Activated naive CD4-positive, alpha-beta T cell treated with anti-CD3 and anti-CD28 coated beads, Interleukin-2, amount 10 ng/mL, durations not matched to agents 7 days and 5 days (primary cell): Measurements from ENCODE around the gene ADRA2C.

Source experiments
- CTCF ChIA-PET: fragments of 350-600 bp; sonication (Branson Sonifier 250); formaldehyde crosslinking; loops from one replicate; lab custom pipeline; 2021; ENCODE audit warnings: antibody characterized with exemption; lab: Charles Lee
- DNase-seq: peaks from one replicate; pipeline ENCODE4 v3.0.0-alpha.2; 2020
- H3K27ac Mint-ChIP-seq: one replicate; pipeline ENCODE4 v1.8.0; 2021; ENCODE audit warnings: mild to moderate bottlenecking, moderate library complexity, mixed read lengths
- H3K27me3 Mint-ChIP-seq: one replicate; pipeline ENCODE4 v1.8.0; 2021; ENCODE audit warnings: mild to moderate bottlenecking, mixed read lengths
- H3K36me3 Mint-ChIP-seq: one replicate; pipeline ENCODE4 v1.8.0; 2021; ENCODE audit warnings: mixed read lengths
- H3K4me1 Mint-ChIP-seq: one replicate; pipeline ENCODE4 v1.8.0; 2021; ENCODE audit warnings: mixed read lengths
- H3K4me3 Mint-ChIP-seq: one replicate; pipeline ENCODE4 v1.8.0; 2021; ENCODE audit warnings: mild to moderate bottlenecking, moderate library complexity, mixed read lengths
- H3K9me3 Mint-ChIP-seq: one replicate; pipeline ENCODE4 v1.8.0; 2021; ENCODE audit warnings: mixed read lengths

Gene ADRA2C

GRCh38 chr4:3760841-3761240, 5.3 kb upstream of the ADRA2C start:
- Mint-ChIP-seq H3K9me3 (no peaks in the 10 kb centered on the region), H3K4me1 (no peaks in the 10 kb centered on the region), H3K36me3 (no peaks in the 10 kb centered on the region), H3K4me3 (no peak overlapping the region), H3K27me3 (peaks cover 26% of the 10 kb centered on the region), H3K27ac (no peak overlapping the region)
- CTCF ChIA-PET: interaction anchor here (1.1 kb wide), 1 partner anchor 13 kb away, joined by 3 read pairs; no protein-coding TSS in a partner anchor
- no peak for DNase-seq

GRCh38 chr4:3762264-3762663, 3.9 kb upstream of the ADRA2C start:
- DNase-seq: no peak
- Mint-ChIP-seq H3K4me1 (peaks cover 5% of the 10 kb centered on the region), H3K27me3 (peaks cover 34% of the 10 kb centered on the region), H3K4me3 (no peak overlapping the region), H3K27ac (no peak overlapping the region), H3K36me3 (no peaks in the 10 kb centered on the region), H3K9me3 (no peaks in the 10 kb centered on the region)
- CTCF ChIA-PET: no interaction called here

- peaks cover 7% of the 10 kb centered on the region for H3K4me1 Mint-ChIP-seq
- peaks cover 1% of the 10 kb centered on the region for H3K9me3 Mint-ChIP-seq
- DNase-seq: no peak
- no peak overlapping the region for H3K4me3 Mint-ChIP-seq
- peaks cover 40% of the 10 kb centered on the region for H3K27me3 Mint-ChIP-seq
- CTCF ChIA-PET: no interaction called here
- H3K36me3 Mint-ChIP-seq: peaks cover 1% of the 10 kb centered on the region
- no peak overlapping the region for H3K27ac Mint-ChIP-seq
Measured at GRCh38 chr4:3762753-3763549, 3.2 kb upstream of the ADRA2C start.

- H3K4me1 Mint-ChIP-seq: peaks cover 7% of the 10 kb centered on the region
- CTCF ChIA-PET: interaction anchor here (1.1 to 1.2 kb wide), 2 partner anchors 116 to 174 kb away, joined by 3 read pairs; no protein-coding TSS in a partner anchor
- peaks cover 63% of the 10 kb centered on the region for H3K27me3 Mint-ChIP-seq
- DNase-seq: no peak
- H3K9me3 Mint-ChIP-seq: peaks cover 1% of the 10 kb centered on the region
- H3K4me3 Mint-ChIP-seq: no peak overlapping the region
- peaks cover 1% of the 10 kb centered on the region for H3K36me3 Mint-ChIP-seq
- no peak overlapping the region for H3K27ac Mint-ChIP-seq
Measured at GRCh38 chr4:3765271-3766035, 732 bp upstream of the ADRA2C start.

- DNase-seq: no peak
- Mint-ChIP-seq H3K4me1 (peaks cover 7% of the 10 kb centered on the region), H3K9me3 (peaks cover 1% of the 10 kb centered on the region), H3K36me3 (peaks cover 1% of the 10 kb centered on the region), H3K4me3 (no peak overlapping the region), H3K27me3 (peaks cover 74% of the 10 kb centered on the region), H3K27ac (no peak overlapping the region)
- CTCF ChIA-PET: interaction anchor here (0.7 kb wide), 1 partner anchor 114 kb away, joined by 3 read pairs; no protein-coding TSS in a partner anchor
Measured at GRCh38 chr4:3766785-3767569, 792 bp downstream of the ADRA2C start.

GRCh38 chr4:3767570-3768288, 1.5 kb downstream of the ADRA2C start:
- H3K4me1 Mint-ChIP-seq: peaks cover 7% of the 10 kb centered on the region
- peaks cover 74% of the 10 kb centered on the region for H3K27me3 Mint-ChIP-seq
- H3K36me3 Mint-ChIP-seq: peaks cover 1% of the 10 kb centered on the region
- H3K27ac Mint-ChIP-seq: peak overlapping the region; percentile 33
- CTCF ChIA-PET: no interaction called here
- H3K4me3 Mint-ChIP-seq: peak overlapping the region; percentile 51
- H3K9me3 Mint-ChIP-seq: peaks cover 1% of the 10 kb centered on the region
- no peak for DNase-seq

- CTCF ChIA-PET: no interaction called here
Measured at GRCh38 chr4:3768842-3769641, 2.9 kb downstream of the ADRA2C start.

GRCh38 chr4:3769642-3770184, 3.5 kb downstream of the ADRA2C start:
- Mint-ChIP-seq H3K4me3 (no peak overlapping the region), H3K36me3 (peaks cover 1% of the 10 kb centered on the region), H3K27ac (no peak overlapping the region), H3K4me1 (peaks cover 7% of the 10 kb centered on the region), H3K9me3 (peaks cover 1% of the 10 kb centered on the region), H3K27me3 (peaks cover 55% of the 10 kb centered on the region)
- DNase-seq: no peak
- CTCF ChIA-PET: no interaction called here

More at GRCh38 chr4:3768842-3769641, 2.9 kb downstream of the ADRA2C start:
- Mint-ChIP-seq H3K4me3 (no peak overlapping the region), H3K27ac (no peak overlapping the region), H3K4me1 (peaks cover 7% of the 10 kb centered on the region), H3K36me3 (peaks cover 1% of the 10 kb centered on the region), H3K9me3 (peaks cover 1% of the 10 kb centered on the region), H3K27me3 (peaks cover 62% of the 10 kb centered on the region)
- no peak for DNase-seq

GRCh38 chr4:3770323-3771163, 4.4 kb downstream of the ADRA2C start:
- peaks cover 48% of the 10 kb centered on the region for H3K27me3 Mint-ChIP-seq
- H3K27ac Mint-ChIP-seq: no peak overlapping the region
- peaks cover 1% of the 10 kb centered on the region for H3K9me3 Mint-ChIP-seq
- peaks cover 7% of the 10 kb centered on the region for H3K4me1 Mint-ChIP-seq
- no peak for DNase-seq
- CTCF ChIA-PET: no interaction called here
- H3K4me3 Mint-ChIP-seq: no peak overlapping the region
- H3K36me3 Mint-ChIP-seq: peaks cover 1% of the 10 kb centered on the region

- DNase-seq: no peak
- Mint-ChIP-seq H3K27ac (no peak overlapping the region), H3K36me3 (peaks cover 1% of the 10 kb centered on the region), H3K9me3 (peaks cover 1% of the 10 kb centered on the region), H3K4me3 (no peak overlapping the region), H3K4me1 (peaks cover 7% of the 10 kb centered on the region), H3K27me3 (peaks cover 48% of the 10 kb centered on the region)
- CTCF ChIA-PET: no interaction called here
Measured at GRCh38 chr4:3771164-3771809, 5.1 kb downstream of the ADRA2C start.

- CTCF ChIA-PET: no interaction called here
- no peak overlapping the region for H3K27ac Mint-ChIP-seq
- H3K36me3 Mint-ChIP-seq: peaks cover 1% of the 10 kb centered on the region
- peaks cover 1% of the 10 kb centered on the region for H3K9me3 Mint-ChIP-seq
- DNase-seq: no peak
- H3K4me1 Mint-ChIP-seq: peaks cover 3% of the 10 kb centered on the region
- peaks cover 42% of the 10 kb centered on the region for H3K27me3 Mint-ChIP-seq
- H3K4me3 Mint-ChIP-seq: no peak overlapping the region
Measured at GRCh38 chr4:3771939-3772495, 5.8 kb downstream of the ADRA2C start.
